Heart left ventricle (tissue), 13 donors: ENCODE measurements around the gene FCRLA.

Source experiments
- POLR2A ChIP-seq, 2 donors: fragments of 450-650 bp; IDR thresholded peaks; one replicate each; pipeline ENCODE4 v1.6.1; 2017; ENCODE audit warnings: antibody characterized with exemption in 2 of 2, mild to moderate bottlenecking in 2 of 2, moderate library complexity in 2 of 2
- TF ChIP-seq, protein P1 (sequence below), 12 donors: fragments of 200-600 bp; sonication (generic) in 4 of 12; IDR thresholded peaks; one replicate each; pipeline versions ENCODE4 v1.5.0 to v1.8.0; 2018 to 2022; ENCODE audit warnings: antibody characterized with exemption in 12 of 12, mild to moderate bottlenecking in 5 of 12
- donor health status: ischemic (EF 13 %, LVEDD 7.1; RV severe dilation, severe dysfunction).
- donor health status: DM: no; HTN: yes; CAD: no.
- donor health status: DM: no; HTN: no; CAD: no.
- donor health status: ischemic (EF 25% LVEDD 6.9; RV normal size, moderate dysfunction).
- donor health status: ischemic (EF 25% LVEDD 5.7; RV mildly dilated, moderate dysfunction).
- donor health status: ischemic (EF 35%, LVEDD 5.7; RV mildly dilated, moderate dysfunction).
- donor health status: nonischemic (EF 11% LVEDD 7.7; RV severe dilation, severe dysfunction).
- donor health status: DM: yes; HTN: yes; CAD: no.
- donor health status: PGD.
- donor health status: ischemic (EF 29% LVEDD 5.4; RV normal size, mild dysfunction).
- donor health status: nonischemic (EF 23%, LVEDD 6.1; RV moderate dilation, normal function).

DNA sequence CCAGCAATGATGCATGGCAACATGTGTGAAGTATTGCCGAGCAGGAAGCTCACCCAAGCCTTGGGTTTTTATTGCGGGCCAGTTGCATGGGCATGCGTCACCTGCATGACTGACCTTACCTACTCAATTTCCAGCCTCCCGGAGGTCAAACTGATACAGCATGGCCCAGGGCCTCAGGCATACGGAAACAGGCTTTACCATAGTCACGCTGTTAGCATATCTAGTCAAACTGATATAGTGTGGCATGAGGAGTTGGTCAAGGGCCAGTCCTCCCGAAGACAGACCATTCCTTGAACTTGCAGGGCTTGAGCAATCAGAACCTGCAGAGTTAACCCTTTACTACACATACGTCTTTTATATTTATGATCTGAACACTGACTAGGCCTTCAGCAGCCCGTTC lies 36.2 kb downstream of the FCRLA start:
- TF ChIP-seq, protein P1, sequence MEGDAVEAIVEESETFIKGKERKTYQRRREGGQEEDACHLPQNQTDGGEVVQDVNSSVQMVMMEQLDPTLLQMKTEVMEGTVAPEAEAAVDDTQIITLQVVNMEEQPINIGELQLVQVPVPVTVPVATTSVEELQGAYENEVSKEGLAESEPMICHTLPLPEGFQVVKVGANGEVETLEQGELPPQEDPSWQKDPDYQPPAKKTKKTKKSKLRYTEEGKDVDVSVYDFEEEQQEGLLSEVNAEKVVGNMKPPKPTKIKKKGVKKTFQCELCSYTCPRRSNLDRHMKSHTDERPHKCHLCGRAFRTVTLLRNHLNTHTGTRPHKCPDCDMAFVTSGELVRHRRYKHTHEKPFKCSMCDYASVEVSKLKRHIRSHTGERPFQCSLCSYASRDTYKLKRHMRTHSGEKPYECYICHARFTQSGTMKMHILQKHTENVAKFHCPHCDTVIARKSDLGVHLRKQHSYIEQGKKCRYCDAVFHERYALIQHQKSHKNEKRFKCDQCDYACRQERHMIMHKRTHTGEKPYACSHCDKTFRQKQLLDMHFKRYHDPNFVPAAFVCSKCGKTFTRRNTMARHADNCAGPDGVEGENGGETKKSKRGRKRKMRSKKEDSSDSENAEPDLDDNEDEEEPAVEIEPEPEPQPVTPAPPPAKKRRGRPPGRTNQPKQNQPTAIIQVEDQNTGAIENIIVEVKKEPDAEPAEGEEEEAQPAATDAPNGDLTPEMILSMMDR (IDR thresholded peaks at IDR 0.05), result no peak
- TF ChIP-seq POLR2A (IDR thresholded peaks at IDR 0.05), result no peak
